ENCODE measurements around the gene CST8.
"Not testable (repeated sequence)": the region's sequence is repeated elsewhere in the genome, so short reads cannot be mapped to it uniquely, and the experiment has no call there.

Gene CST8, protein sequence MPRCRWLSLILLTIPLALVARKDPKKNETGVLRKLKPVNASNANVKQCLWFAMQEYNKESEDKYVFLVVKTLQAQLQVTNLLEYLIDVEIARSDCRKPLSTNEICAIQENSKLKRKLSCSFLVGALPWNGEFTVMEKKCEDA

DNA sequence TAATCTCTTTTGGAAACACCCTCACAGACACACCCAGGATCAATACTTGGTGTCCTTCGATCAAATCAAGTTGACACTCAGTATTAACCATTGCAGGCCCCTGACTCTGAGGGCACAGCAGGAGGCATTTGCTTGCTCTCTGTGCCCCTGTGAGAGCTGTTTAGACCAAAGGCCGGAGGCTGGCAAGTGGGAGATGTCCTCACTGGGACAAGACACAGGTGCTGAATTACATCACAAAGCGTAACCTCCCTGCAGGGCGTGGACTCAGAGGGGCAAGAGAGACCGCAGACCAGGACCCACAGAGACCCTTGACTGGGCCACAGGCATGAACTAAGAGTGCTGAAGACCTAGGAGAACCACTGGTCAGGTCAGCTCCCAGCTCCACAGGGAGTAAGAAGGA is at the start of gene CST8:
Gene CST8 (plus strand): TSS at position 301 of the 400 bp plus-strand sequence. CDS start 551 bp downstream, outside the sequence.
- no peak for DNase-seq

GRCh38 chr20:23441850-23442313 is 49.0 kb upstream of the CST8 start:
- DNase-seq: peak; percentile 47

DNA sequence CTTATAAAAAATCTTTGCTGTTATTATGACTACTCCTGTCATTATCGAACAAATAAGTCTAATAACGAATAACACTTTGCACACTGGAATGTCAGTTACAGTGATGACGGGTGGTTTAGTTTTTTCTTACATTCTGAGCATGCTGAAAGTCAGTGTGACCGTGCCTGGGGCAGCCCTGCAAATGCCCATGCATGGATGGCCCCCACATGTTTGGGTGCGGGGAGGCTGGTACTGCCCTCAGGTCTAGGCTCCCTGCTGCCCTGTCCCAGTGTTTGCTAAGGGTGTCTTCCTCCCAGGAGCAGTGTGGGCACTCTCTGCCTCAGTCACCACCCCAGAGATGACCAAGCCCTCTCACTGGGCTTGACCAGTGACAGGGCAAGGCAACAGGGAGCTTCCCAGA is 48.5 kb upstream of the CST8 start:
- DNase-seq: no peak

GRCh38 chr20:23444859-23445258 is 46.1 kb upstream of the CST8 start:
- no peak for DNase-seq

- no peak for DNase-seq
Observed at GRCh38 chr20:23445596-23446217, 45.2 kb upstream of the CST8 start.

DNA sequence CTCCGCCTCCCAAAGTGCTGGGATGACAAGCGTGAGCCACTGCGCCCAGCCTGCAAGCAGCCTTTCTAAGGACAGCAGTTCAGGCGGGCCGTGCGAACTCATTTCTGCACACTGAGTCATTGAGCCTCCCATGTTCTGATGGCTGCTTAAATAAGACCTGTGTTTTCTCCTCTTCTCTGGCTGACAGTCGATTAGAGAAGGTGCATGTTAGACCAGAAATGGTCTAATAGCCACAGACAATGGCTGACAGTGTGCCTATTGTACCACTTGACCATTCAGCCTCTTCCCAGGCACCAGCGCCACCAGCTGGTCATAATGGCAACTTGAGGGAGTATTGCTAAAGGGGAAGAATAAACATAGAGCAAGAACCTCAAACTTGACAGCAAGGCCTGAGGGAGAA is 44.4 kb upstream of the CST8 start:
- no peak for DNase-seq

DNA sequence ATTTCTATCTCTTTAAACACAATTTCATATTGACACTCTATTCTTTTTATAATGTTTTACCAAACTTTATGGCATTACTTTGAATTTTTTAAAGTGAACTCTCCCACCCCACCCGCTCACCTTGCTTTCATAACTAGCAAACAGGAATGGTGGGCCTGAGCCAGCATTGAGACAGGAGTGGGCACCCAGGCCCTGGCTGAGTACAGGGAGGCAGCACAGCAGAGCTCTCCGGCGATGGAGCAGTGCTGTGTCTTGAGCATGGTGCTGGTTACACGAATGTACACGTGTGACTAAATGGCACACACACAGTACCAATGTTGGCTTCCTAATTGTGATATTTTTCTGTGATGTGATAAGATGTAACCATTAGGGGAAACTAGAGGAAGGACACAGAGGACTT is 42.8 kb upstream of the CST8 start:
- DNase-seq: no peak

GRCh38 chr20:23449421-23449820 is 41.5 kb upstream of the CST8 start:
- no peak for DNase-seq

DNA sequence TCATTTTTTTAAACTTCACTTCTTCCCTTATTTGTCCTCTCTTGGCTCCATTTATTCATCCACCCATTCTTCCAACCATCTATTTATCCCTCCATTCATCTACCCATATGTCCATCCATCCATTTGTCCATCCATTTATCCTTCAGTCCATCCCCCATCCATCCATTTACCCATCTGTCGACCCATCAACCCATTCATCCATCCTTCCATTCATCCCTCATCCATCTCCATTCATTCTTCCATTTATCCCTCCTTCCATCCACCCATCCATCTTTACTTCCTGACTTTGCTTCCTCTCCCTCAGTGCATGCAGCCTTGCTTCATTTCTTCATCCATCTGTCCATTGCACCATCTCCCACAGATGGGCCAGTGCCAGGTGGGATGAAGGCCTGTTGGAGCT is 40.0 kb upstream of the CST8 start:
- no peak for DNase-seq

GRCh38 chr20:23451956-23452487 is 38.9 kb upstream of the CST8 start:
- no peak for DNase-seq

GRCh38 chr20:23452776-23453175 is 38.1 kb upstream of the CST8 start, which contains the start of gene CST11:
Gene CST11, minus strand, starts transcription at chr20:23452876. Its CDS starts 65 bp downstream, at chr20:23452811.
- DNase-seq: no peak

GRCh38 chr20:23453549-23454543 is 37.1 kb upstream of the CST8 start:
- DNase-seq: no peak

- no peak for DNase-seq
Observed at GRCh38 chr20:23454816-23455215, 36.1 kb upstream of the CST8 start.

DNA sequence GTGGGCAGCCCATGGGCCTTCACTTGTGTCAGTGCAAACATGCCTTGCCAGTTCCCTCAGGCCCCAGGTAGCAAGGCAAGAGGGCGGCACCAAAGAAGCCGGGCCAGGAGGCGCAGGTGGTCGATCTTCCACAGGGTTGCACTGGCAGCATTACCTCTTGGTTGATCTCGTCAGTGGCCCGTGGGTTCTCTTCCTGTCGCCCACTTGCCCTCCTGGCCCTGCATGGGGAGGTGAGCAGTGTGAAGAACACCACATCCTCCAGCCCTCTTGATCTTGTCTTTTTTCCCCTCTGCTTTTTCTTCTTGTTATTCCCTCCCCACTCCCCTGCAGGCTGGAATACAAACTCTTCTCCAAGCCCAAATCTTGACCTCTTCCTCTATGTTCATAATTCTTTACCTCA is 35.3 kb upstream of the CST8 start:
- no peak for DNase-seq

GRCh38 chr20:23456409-23456808 is 34.5 kb upstream of the CST8 start:
- DNase-seq: no peak

GRCh38 chr20:23456873-23457272 is 34.0 kb upstream of the CST8 start:
- DNase-seq: no peak

DNA sequence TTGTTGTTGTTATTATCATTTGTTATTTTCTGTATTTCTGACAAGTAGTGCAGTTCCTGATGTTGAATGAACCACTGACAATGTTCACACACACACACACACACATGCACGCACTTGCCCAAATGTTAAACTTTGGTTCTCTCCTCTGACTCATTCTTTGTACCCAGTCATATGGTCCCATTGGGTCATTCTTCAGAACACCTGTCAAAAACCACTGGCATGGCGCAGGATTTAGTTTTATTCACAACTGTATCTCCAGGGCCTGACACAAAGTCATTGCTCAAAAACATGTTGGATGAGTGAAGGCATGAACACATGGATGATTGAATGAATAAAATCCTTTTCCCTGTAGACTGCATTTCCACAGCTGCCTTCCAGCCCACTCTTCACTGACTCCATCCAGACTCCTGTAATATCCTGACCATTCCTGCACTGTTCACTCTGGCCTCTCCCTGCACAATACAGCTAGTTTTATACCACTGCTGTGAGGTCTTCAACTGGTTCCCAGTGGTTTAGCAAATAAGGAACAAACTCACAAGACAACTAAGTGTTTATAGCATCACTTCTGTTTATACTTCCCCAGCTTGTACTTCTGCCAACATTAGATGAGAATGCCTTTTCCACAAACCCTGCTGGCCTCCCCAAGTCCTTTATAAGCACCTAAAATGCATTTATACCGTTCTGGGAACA is 31.3 kb upstream of the CST8 start:
- DNase-seq: no peak

GRCh38 chr20:23461180-23461579 is 29.7 kb upstream of the CST8 start:
- no peak for DNase-seq

- DNase-seq: not testable (repeated sequence)
Observed at GRCh38 chr20:23466961-23467360, 24.0 kb upstream of the CST8 start.

GRCh38 chr20:23472306-23472705 is 18.6 kb upstream of the CST8 start:
- DNase-seq: not testable (repeated sequence)

GRCh38 chr20:23473293-23473692 is 17.6 kb upstream of the CST8 start:
- not testable (repeated sequence) for DNase-seq

DNA sequence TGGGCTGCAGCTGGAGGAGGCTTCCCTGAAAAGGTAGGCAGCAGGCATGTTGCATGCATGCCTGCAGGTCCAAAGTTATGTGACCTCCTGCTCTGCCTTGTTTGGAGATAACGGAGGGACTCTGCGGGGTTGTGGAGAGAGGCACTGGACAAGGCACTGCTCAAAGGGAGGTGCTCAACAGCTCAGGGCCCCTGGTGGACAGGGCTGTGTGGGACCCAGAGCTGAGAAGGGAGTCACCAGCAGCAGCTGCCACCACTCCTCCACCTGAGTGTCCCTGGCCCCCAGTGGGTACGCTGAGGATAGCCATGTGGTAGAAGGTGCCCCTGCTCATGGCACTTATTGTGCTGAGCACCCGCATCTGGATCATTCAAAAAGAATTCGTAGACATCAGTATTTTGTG is 15.5 kb upstream of the CST8 start:
- no peak for DNase-seq

All from NCI-H1694 treated with DMSO at 0.1 percent for 48 hours (cell line).